GM18511 (cell line): ENCODE measurements around the gene COMMD6.
A peak's percentile ranks its signal among the peaks of the same experiment; 100 is the strongest.

Experiments
- ATAC-seq: cut with Tn5 transposase; IDR thresholded peaks from one replicate; pipeline ENCODE4 v1.9.1; 2021; ENCODE audit warnings: mild to moderate bottlenecking, moderate library complexity; ENCODE audit not compliant: unreplicated experiment

COMMD6 gene

GRCh38 chr13:75530549-75530961, 7.1 kb downstream of the COMMD6 start:
- no peak for ATAC-seq

DNA sequence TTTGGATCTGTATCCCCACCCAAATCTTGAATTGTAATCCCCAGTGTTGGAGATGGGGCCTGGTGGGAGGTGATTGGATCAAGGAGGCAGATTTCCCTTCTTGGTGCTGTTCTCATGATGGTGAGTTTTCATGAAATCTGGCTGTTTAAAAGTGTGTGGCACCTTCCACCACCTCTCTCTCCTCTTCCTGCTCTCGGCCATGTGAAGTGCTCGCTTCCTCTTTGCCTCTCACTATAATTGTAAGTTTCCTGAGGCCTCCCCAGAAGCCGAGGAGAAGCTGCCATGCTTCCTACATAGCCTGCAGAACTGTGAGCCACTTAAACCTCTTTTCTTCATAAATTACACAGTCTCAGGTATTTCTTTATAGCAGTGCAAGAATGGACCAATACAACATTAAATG, 15.7 kb downstream of the COMMD6 start:
- ATAC-seq = no peak

- no peak for ATAC-seq
These were observed 19.1 kb downstream of the COMMD6 start for GRCh38 chr13:75518439-75519088.

DNA sequence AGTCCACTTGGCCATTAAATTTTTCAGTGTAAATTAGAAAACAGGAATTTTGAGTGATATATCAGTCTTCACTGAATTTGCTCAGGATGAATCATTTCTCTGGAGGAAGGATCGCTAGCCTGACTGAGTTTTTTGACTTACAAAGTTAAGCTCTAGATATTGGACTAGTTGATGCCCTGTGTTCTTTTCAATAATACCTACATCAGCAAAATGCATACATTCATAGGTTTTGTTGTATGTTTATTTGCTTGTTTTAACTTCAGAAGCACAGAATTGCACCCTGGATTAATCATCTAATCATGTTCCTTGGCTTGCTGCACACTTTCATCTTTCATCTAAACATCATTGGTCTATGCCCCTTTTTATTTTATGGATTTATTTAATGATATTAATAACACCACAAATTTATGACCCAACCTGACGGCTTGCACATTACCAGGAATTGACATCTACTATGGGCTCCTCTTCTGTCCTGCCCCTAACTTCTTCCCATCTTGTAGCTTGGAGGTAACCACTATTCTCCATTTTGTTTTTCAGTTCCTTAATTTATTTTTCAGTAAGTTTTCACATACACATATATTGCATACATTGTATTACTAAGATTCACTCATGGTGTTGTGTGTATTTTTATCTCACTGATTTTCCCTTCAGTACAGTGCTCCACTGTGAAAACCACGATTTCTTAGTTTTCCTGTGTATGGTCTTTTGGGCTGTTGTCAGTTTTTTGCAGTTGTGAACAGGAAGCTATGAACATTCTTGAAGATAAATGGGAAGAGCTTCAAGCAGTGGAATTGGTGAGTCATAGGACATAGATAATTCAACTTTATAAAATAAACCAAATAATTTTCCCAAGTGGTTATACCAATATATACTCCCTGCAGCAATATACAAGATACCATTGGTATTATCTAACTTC, 23.3 kb downstream of the COMMD6 start:
- ATAC-seq = no peak

DNA sequence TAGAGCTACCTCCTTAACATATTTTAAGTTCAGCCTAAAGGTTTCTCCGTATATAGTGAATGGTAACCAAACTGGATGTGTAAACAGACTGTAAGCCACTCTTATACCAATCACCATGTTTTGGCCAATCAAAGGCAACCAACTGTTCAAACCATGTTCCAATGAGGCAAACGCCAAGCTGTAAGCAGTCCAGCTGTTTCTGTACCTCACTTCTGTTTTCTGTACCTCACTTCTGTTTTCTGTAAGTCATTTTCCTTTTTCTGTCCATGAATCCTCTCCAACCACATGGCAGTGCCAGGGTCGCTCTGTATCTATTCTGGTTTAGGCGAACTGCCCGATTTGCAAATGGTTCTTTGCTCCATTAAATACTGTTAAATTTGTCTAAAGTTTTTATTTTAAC, 24.4 kb downstream of the COMMD6 start:
- ATAC-seq = no peak

GRCh38 chr13:75512253-75512652, 25.4 kb downstream of the COMMD6 start:
- peak; percentile 89 for ATAC-seq

DNA sequence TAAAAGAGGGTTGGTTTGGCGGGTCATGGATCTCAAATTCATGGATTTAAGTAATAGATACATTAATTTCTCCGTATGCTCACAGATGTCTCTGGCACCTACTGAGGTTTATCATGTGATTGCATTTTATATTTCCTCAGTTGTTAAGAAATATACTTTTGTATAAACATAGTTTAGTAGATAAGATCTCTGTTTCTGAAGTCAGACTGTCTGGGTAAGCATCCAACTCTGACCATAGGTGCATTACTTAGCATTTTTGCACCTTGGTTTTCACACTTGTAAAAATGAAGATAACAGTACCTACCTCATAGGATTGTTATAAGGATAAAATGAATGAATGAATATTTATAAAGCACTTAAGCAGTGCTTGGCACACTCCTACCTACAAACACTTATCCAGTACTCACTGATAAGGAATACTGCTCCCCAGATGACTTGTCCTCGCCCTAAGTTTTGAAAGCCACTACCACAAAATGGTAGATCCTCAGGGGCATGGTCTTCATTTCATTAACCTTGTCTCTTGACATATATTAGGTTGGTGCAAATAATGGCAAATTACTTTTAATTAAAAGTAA, 26.5 kb downstream of the COMMD6 start:
- no peak for ATAC-seq

DNA sequence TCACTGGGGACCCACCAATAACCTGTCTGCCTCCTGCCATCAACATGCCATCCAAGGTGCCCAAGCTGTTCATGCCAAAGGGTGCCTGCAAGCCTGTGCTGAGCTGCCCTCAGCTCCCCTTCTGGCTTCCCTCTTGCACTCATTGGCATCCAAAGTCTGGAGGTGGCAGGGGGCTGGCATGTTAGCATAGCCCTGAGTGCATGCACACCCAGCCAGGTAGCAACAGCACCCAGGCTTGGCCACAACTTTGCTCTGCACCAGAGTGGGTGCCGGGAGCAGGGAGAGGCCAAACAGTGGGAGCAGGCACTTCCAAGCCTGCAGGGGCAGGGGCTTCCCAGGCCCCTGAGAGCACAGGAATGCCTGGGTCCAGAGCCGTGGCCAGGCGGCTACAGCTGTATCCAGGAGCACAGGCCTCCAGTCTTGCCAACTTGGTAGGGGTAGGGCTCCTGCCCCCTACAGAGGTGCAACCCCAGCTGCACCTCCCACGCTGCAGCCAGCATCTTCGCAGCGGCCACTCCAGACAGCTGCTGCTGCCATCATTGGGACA, 29.6 kb downstream of the COMMD6 start:
- ATAC-seq = no peak

- peak; percentile 44 for ATAC-seq
These were observed 30.3 kb downstream of the COMMD6 start for GRCh38 chr13:75507027-75508001.

- ATAC-seq = no peak
These were observed 31.6 kb downstream of the COMMD6 start for GRCh38 chr13:75506018-75506417.

- no peak for ATAC-seq
These were observed 32.3 kb downstream of the COMMD6 start for GRCh38 chr13:75505327-75505726.

GRCh38 chr13:75495938-75496337, 41.7 kb downstream of the COMMD6 start:
- no peak for ATAC-seq

- ATAC-seq = no peak
These were observed 43.1 kb downstream of the COMMD6 start for GRCh38 chr13:75494491-75494890.

DNA sequence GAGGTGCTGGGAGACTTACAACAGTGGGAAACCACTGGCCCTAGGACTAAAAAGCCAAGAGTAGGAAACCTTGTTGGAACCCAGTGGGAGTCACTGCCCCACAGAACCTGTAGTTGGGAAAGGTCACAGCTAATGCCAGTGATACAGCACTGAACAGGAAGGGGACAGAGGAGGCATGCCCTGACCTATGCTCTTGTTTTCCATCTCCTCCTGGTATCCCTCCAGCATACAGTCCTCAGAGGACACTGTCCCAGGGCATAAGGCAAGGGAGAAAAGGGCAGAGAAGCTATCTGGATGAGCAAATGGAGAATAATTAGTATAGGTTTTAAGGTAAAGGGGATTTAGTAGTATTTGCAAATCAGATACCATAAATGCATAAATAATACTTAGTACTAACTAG, 44.5 kb downstream of the COMMD6 start:
- no peak for ATAC-seq

DNA sequence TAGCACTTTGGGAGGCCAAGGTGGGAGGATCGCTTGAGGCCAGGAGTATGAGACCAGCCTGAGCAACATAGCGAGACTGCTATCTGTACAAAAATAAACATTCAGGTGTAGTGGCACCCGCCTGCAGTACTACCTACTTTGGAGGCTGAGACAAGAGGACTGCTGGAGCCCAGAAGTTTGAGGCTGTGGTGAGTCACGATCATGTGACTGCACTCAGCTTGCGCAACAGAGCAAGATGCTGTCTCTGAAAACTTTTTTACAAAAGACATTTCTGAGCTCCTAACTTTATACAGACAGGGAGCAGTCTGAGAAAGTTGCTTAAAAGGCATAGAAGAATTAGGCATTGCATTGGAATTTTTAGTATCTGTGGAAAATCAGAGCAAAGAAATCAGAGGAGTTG, 45.3 kb downstream of the COMMD6 start:
- ATAC-seq = no peak

DNA sequence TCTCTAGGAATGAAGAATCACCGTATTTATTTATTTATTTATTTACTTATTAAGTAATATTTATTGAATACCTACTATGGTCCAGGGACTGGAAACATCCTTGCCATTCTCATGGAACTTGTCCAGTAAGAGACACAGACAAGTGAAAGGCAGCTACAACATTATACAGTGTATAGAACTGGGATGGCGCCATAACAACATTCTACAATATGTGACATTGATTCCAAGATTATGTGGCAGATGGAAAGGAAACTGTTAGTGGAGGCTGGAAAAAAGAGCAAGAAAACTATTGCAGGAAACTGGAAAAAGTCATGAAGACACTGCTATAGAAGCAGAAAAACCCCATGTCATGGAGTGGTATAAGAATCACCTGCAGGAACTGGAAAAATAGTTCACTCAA, 46.3 kb downstream of the COMMD6 start:
- ATAC-seq = no peak

DNA sequence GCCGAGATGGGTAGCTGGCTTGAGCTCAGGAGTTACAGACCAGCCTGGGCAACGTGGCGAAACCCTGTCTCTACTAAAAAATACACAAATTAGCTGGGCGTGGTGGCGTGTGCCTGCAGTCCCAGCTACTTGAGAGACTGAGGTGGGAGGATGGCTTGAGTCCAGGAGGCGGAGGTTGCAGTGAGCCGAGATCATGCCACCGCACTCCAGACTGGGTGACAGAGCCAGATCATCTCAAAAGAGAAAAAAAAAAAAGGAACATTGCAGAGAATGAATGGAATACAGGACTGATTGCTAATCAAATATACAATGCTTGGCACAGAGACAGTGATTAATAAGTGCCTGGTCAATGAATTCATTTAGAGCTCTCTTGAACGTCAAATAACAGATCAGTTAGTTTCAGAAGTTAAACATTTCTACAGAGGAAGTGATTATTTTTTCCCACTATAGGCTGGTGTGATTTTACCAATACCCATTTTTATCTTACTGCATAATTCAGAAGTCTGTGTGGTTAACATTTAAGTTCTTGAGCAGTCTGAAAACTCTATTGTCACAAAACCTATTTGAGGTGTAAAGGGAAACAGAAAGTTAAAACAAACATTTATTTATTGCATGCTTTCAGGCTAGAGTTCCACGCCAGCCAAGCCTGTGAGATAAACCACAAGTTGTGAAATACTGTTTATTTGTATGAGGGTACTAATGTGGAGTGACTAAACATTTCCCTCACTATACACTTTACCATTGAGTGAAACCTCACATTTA, 48.0 kb downstream of the COMMD6 start:
- ATAC-seq = peak; percentile 87

DNA sequence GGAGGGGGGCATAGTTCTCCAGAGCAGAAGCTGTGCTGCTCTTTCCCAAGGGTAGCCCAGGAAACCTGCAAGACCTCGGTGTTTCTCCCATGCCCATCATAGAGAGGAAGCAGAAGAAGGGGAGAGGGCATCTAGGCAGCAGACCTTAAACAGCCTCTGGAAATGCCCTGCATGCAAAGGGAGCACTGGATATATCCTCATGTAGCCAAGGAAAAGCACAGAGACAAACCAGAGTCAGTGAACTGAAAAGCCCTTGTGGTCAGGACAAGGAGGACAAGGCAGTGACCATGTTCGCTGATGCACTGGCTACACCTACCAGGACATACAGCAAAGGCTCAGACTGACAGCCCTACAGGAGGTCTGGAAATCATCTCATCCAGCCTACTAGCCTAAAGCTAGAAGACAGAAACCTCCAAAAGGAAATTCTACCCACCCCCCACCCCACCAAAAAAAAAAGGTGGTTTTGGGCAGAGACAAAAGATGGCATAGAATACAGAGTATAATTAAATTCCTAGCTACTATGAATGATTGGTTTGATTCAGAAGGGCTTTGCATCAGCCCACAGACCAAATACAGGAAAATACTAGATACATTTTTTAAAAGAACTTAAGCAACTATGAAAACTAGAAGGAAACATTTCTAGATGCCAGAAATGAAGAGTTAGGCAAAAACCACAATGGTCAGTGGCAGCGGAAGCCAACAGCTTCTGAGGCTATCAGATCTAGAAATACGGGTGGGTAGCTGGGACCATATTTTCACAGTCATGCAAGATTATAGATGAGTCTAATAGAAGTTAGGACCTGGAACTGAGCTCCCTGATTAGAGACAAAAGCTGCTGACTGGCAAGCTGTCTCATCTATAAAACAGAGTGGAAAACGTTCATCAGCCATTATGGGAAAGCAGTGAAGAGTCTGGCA, 51.2 kb downstream of the COMMD6 start:
- ATAC-seq = no peak
